ENCODE measurements around the gene WWP2.

The WWP2 gene

GRCh38 chr16:69796285-69797118 lies 34.4 kb downstream of the WWP2 start (continued):
- no peak for TF ChIP-seq ZNF518A (tag by site-specific recombination; conservative IDR thresholded peaks at IDR 0.05; ENCODE audit: low read depth)
- no peak for TF ChIP-seq HOXC10 (CRISPR knock-in tag; IDR thresholded peaks at IDR 0.05)
- TF ChIP-seq ZNF221 (tag by site-specific recombination; IDR thresholded peaks at IDR 0.05; ENCODE audit: borderline replicate concordance) = no peak
- TF ChIP-seq HOXD13 (CRISPR knock-in tag; IDR thresholded peaks at IDR 0.05; ENCODE audit: borderline replicate concordance) = no peak
- no peak for TF ChIP-seq ZNF223 (tag by site-specific recombination; IDR thresholded peaks at IDR 0.05)
- no peak for TF ChIP-seq ZNF416 (tag by site-specific recombination; IDR thresholded peaks at IDR 0.05)
- no peak for TF ChIP-seq ZSCAN5A (tag by site-specific recombination; IDR thresholded peaks at IDR 0.05)
- no peak for TF ChIP-seq GLIS1 (tag by site-specific recombination; IDR thresholded peaks at IDR 0.05)
- TF ChIP-seq, protein P1, sequence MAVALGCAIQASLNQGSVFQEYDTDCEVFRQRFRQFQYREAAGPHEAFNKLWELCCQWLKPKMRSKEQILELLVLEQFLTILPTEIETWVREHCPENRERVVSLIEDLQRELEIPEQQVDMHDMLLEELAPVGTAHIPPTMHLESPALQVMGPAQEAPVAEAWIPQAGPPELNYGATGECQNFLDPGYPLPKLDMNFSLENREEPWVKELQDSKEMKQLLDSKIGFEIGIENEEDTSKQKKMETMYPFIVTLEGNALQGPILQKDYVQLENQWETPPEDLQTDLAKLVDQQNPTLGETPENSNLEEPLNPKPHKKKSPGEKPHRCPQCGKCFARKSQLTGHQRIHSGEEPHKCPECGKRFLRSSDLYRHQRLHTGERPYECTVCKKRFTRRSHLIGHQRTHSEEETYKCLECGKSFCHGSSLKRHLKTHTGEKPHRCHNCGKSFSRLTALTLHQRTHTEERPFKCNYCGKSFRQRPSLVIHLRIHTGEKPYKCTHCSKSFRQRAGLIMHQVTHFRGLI (tag by site-specific recombination; IDR thresholded peaks at IDR 0.05) = no peak
- no peak for TF ChIP-seq ZBTB7A (tag by site-specific recombination; IDR thresholded peaks at IDR 0.05; ENCODE audit: low read depth)
- TF ChIP-seq ZNF19 (tag by site-specific recombination; IDR thresholded peaks at IDR 0.05; ENCODE audit: low read depth) = no peak
- no peak for TF ChIP-seq ZNF621 (tag by site-specific recombination; IDR thresholded peaks at IDR 0.05)
- no peak for TF ChIP-seq ZNF548 (tag by site-specific recombination; IDR thresholded peaks at IDR 0.05)
- no peak for TF ChIP-seq ZNF354C (tag by site-specific recombination; IDR thresholded peaks at IDR 0.05; ENCODE audit: borderline replicate concordance, low read depth)
- TF ChIP-seq ZNF23 (tag by site-specific recombination; IDR thresholded peaks at IDR 0.05; ENCODE audit: borderline replicate concordance) = no peak
- no peak for TF ChIP-seq SP2 (tag by site-specific recombination; IDR thresholded peaks at IDR 0.05)
- no peak for TF ChIP-seq ZNF610 (tag by site-specific recombination; IDR thresholded peaks at IDR 0.05; ENCODE audit: borderline replicate concordance)
- no peak for TF ChIP-seq ZBTB10 (tag by site-specific recombination; IDR thresholded peaks at IDR 0.05)
- TF ChIP-seq ZBTB8A (tag by site-specific recombination; IDR thresholded peaks at IDR 0.05) = no peak
- no peak for TF ChIP-seq ZNF596 (tag by site-specific recombination; IDR thresholded peaks at IDR 0.05)
- no peak for TF ChIP-seq ZNF169 (tag by site-specific recombination; IDR thresholded peaks at IDR 0.05)
- no peak for TF ChIP-seq ZBTB20 (tag by site-specific recombination; IDR thresholded peaks at IDR 0.05)
- peak; percentile 29; the same call in 1 of the 2 replicates for TF ChIP-seq ZNF10 (tag by site-specific recombination; IDR thresholded peaks at IDR 0.05)
- TF ChIP-seq SCRT1 (tag by site-specific recombination; IDR thresholded peaks at IDR 0.05; ENCODE audit: borderline replicate concordance) = no peak
- no peak for TF ChIP-seq SALL2 (tag by site-specific recombination; IDR thresholded peaks at IDR 0.05; ENCODE audit: borderline replicate concordance)
- TF ChIP-seq KLF9 (tag by site-specific recombination; IDR thresholded peaks at IDR 0.05; ENCODE audit: low read depth) = no peak
- TF ChIP-seq ZNF24 (tag by site-specific recombination; IDR thresholded peaks at IDR 0.05) = no peak
- no peak for TF ChIP-seq ZFP3 (tag by site-specific recombination; IDR thresholded peaks at IDR 0.05; ENCODE audit: low read depth)
- TF ChIP-seq ZNF768 (tag by site-specific recombination; IDR thresholded peaks at IDR 0.05) = no peak
- TF ChIP-seq ZSCAN23 (tag by site-specific recombination; IDR thresholded peaks at IDR 0.05) = no peak

Data from HEK293 (cell line).